GM12872 (cell line): ENCODE measurements around the gene HMX3.

Experiments used
- TF ChIP-seq, protein P1 (sequence below): IDR thresholded peaks from 3 replicates; pipeline ENCODE4 v1.5.1; 2011; ENCODE audit warnings: low read depth, mild to moderate bottlenecking, low read length, moderate library complexity; ENCODE audit not compliant: insufficient read depth

HMX3 gene

DNA sequence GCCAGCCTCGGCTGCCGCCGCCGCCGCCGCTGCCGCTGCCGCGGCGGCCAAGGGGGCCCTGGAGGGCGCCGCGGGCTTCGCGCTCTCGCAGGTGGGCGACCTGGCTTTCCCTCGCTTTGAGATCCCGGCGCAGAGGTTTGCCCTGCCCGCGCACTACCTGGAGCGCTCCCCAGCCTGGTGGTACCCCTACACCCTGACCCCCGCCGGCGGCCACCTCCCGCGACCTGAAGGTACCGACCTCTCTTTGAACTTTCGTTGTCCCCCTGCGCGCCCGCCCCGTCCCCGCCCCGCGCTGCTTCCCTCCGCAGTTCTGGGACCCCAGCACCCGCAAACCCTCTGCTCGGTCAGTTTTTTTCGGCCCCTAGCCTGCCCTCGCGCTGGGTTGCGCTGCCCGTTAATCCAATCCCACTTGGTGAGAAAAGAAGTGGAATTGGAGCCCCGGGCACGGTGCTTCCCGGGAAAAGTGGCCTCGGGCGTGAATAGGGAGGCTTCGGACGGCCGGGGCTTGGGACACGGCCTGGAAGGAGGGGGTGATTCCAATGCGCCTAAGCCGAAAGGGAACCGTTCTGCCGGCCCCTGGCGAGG is 543 bp downstream of the HMX3 start:
- TF ChIP-seq, protein P1, sequence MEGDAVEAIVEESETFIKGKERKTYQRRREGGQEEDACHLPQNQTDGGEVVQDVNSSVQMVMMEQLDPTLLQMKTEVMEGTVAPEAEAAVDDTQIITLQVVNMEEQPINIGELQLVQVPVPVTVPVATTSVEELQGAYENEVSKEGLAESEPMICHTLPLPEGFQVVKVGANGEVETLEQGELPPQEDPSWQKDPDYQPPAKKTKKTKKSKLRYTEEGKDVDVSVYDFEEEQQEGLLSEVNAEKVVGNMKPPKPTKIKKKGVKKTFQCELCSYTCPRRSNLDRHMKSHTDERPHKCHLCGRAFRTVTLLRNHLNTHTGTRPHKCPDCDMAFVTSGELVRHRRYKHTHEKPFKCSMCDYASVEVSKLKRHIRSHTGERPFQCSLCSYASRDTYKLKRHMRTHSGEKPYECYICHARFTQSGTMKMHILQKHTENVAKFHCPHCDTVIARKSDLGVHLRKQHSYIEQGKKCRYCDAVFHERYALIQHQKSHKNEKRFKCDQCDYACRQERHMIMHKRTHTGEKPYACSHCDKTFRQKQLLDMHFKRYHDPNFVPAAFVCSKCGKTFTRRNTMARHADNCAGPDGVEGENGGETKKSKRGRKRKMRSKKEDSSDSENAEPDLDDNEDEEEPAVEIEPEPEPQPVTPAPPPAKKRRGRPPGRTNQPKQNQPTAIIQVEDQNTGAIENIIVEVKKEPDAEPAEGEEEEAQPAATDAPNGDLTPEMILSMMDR = no peak

DNA sequence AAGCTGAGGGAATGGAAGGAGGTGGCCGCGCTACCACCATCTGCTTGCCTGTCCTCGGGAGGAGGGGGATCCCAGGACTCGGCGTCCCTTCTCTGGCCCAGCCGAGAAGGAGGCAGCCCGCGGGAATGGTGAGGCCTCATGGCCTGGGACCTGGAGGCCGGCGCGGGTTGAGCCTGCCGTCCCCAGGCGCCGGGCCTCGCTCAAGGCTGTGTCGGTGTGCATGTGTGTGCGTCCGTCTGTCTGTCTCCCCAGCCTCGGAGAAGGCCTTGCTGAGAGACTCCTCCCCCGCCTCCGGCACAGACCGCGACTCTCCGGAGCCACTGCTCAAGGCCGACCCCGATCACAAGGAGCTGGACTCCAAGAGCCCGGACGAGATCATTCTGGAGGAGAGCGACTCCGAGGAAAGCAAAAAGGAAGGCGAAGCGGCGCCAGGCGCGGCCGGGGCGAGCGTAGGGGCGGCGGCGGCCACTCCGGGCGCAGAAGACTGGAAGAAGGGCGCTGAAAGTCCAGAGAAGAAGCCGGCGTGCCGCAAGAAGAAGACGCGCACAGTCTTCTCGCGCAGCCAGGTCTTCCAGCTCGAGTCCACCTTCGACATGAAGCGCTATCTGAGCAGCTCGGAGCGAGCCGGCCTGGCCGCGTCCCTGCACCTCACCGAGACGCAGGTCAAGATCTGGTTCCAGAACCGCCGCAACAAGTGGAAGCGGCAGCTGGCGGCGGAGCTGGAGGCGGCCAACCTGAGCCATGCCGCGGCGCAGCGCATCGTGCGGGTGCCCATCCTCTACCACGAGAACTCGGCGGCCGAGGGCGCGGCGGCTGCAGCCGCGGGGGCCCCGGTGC is 1.3 kb downstream of the HMX3 start:
- TF ChIP-seq, protein P1 = no peak

DNA sequence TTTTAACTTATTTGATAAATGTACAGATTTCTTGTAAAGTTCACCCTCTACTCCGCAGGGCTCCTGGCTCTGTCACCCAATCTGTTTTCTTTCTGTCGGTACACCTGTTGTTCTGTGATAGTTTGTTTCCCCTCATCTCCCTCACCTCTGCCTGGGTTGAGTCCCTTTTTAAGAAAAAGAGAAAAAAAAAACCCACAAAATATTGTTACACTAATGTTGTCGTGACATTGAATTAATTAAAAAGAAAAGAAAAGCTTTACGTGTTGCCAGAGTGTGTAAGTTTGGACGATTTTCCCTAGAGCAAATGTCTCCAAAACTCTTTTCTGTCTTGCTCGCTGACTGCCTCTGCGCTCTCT is 3.4 kb downstream of the HMX3 start:
- TF ChIP-seq, protein P1 = no peak

DNA sequence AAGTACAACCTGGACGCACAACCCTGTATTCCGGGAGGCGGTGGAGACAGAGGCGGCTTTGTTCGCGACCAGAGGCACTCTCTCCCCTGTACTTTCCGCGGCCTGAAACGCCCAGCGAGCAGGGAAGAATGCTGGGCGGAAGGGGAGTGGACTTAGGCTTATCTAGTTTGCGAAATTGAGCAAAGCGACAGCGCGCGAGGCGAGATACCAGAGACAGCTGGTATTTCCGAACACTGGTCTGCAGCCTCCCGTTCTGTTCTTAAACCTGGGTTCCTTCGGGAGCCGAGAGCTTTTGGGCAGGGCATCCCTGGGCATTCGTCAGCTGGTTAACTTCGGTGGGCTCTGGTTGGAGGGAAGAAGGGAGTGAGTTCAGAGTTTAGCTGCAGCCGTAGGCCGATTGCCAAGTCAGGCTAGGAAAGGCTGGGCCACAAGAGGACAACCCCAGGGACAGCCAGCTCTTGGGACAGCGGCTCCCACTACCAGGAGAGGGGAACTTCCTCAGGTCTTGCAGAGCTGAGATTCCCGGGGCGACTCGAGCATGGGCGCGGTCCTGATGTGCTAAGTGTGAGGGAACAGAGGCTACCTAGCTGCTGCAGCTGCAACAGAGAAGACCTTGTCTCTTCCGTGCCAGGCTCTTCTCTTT is 3.9 kb downstream of the HMX3 start:
- TF ChIP-seq, protein P1 = no peak

DNA sequence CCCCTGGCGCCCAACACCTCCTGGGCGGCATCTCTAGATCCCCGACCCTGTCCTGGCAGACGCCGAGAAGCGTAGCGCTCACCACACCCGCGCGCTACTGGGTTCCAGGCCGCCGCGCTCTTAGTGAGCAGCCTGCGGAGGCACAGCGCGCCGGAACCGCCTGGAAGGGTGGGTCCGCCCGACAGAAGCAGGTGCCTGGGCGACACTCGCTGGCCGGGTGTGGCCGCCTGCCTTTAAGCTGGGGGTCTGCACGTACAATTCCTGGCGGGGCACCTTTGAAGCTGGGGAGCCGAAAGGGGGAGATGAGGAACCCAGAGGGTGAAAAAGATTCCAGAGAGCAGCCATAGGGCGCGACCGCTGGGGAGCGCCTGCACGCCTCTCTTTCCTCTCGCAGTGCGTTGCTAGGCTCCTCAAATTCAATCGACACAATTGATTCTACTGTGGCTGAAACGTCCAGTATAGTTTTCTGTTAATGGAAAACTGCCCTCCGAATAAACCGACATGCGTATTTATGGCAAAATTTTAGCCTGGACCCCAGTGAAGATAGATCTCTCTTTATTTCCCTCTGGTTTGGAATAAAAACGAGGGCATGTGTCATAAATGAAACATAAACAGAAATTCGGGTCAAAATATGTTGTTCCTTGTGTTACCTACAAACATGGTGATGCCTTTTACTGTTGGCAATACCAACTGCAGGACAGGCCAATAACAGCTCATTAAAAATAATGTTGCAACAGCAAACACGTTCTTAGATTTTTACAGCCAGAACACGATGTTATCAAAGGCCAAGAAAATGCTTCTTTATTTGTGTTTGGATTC is 4.6 kb downstream of the HMX3 start:
- TF ChIP-seq, protein P1 = 0 out of 3 replicates have a peak, but pooled peaks have one; percentile 10

DNA sequence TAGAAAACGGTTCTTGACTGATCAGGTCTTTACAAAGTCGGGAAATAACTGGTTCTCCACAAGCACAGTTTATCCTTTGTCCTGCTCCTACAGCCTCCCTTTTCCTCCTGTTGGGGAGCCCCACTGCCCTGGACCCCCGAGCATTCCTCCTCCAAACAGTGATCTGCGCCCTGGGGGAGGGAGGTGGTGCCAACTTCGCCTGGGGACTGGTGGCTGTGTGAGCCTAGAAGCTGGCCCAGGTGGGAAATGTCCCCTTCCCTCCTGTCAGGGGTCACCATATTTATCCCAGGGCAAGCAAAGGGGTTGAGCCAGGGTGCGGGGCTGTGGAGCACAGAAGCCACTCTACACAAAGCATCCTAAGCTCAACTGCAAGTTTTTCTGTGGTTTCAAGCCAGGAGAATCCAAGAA is 5.2 kb downstream of the HMX3 start:
- TF ChIP-seq, protein P1 = no peak
